A549 (cell line): ENCODE data around the gene TP73.

Source experiments
- CBX2 ChIP-seq: fragments of 200-600 bp; sonication (generic); IDR thresholded peaks from 2 replicates; pipeline ENCODE4 v1.6.1; 2016; ENCODE audit warnings: low read depth, mild to moderate bottlenecking, borderline replicate concordance
- EP300 ChIP-seq, 2 experiments: fragments of >200 bp; sonication (Bioruptor Twin); formaldehyde crosslinking; IDR thresholded peaks; 2 replicates in 1 of 2; 3 replicates in 1 of 2; pipeline ENCODE4 v1.6.1; 2016 to 2017
- FOSL2 ChIP-seq, 2 experiments: fragments of 450-650 bp in 1 of 2; fragments of >200 bp in 1 of 2; sonication (Bioruptor Twin) in 1 of 2; formaldehyde crosslinking; IDR thresholded peaks; 2 replicates each; pipeline versions ENCODE4 v1.5.0 to v1.6.1; 2016 to 2020; ENCODE audit warnings: mild to moderate bottlenecking in 1 of 2, moderate library complexity in 1 of 2
- HEYL ChIP-seq: fragments of 250-450 bp; sonication (Bioruptor Pico); IDR thresholded peaks from 2 replicates; pipeline ENCODE4 v1.8.0; 2021; ENCODE audit warnings: mild to moderate bottlenecking, moderate library complexity
- HOXA7 ChIP-seq: fragments of 250-450 bp; sonication (Bioruptor Pico); IDR thresholded peaks from 2 replicates; pipeline ENCODE4 v1.5.0; 2020; ENCODE audit warnings: mild to moderate bottlenecking, moderate library complexity
- PHF8 ChIP-seq: fragments of 200-600 bp; sonication (generic); IDR thresholded peaks from 2 replicates; pipeline ENCODE4 v1.6.1; 2016; ENCODE audit warnings: low read depth, mild to moderate bottlenecking, antibody characterized with exemption, moderate library complexity, borderline replicate concordance
- POLR2A ChIP-seq: IDR thresholded peaks from 2 replicates; pipeline ENCODE4 v1.6.1; 2012; ENCODE audit warnings: mild to moderate bottlenecking, low read length
- REST ChIP-seq: fragments of 200-600 bp; sonication (generic); IDR thresholded peaks from 2 replicates; pipeline ENCODE4 v1.6.1; 2016; ENCODE audit warnings: antibody characterized with exemption, mild to moderate bottlenecking, moderate library complexity
- RNF2 ChIP-seq: fragments of 200-600 bp; sonication (generic); IDR thresholded peaks from 2 replicates; pipeline ENCODE4 v1.6.1; 2016; ENCODE audit warnings: low read depth, mild to moderate bottlenecking, antibody characterized with exemption, moderate library complexity, borderline replicate concordance
- SMC3 ChIP-seq: fragments of >200 bp; sonication (Bioruptor Twin); formaldehyde crosslinking; IDR thresholded peaks from 3 replicates; pipeline ENCODE4 v1.6.1; 2018; ENCODE audit warnings: inconsistent platforms
- ZC3H11A ChIP-seq: fragments of 450-650 bp; IDR thresholded peaks from 2 replicates; pipeline ENCODE4 v1.6.1; 2014; ENCODE audit warnings: antibody characterized with exemption, mild to moderate bottlenecking
- TF ChIP-seq, protein P1 (sequence below): fragments of >200 bp; sonication (Bioruptor Twin); formaldehyde crosslinking; IDR thresholded peaks from 3 replicates; pipeline ENCODE4 v1.5.1; 2016

- TF ChIP-seq, protein P1, sequence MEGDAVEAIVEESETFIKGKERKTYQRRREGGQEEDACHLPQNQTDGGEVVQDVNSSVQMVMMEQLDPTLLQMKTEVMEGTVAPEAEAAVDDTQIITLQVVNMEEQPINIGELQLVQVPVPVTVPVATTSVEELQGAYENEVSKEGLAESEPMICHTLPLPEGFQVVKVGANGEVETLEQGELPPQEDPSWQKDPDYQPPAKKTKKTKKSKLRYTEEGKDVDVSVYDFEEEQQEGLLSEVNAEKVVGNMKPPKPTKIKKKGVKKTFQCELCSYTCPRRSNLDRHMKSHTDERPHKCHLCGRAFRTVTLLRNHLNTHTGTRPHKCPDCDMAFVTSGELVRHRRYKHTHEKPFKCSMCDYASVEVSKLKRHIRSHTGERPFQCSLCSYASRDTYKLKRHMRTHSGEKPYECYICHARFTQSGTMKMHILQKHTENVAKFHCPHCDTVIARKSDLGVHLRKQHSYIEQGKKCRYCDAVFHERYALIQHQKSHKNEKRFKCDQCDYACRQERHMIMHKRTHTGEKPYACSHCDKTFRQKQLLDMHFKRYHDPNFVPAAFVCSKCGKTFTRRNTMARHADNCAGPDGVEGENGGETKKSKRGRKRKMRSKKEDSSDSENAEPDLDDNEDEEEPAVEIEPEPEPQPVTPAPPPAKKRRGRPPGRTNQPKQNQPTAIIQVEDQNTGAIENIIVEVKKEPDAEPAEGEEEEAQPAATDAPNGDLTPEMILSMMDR, result no peak
- TF ChIP-seq REST (no peak), HOXA7 (CRISPR knock-in tag) (no peak), CBX2 (no peak), SMC3 (no peak), RNF2 (no peak), PHF8 (no peak), FOSL2 (IDR thresholded peaks at IDR 0.05) (no peak), FOSL2 (CRISPR knock-in tag; IDR thresholded peaks at IDR 0.05) (no peak), POLR2A (no peak), ZC3H11A (no peak), HEYL (CRISPR knock-in tag) (no peak), EP300 (IDR thresholded peaks at IDR 0.05) (no peak)
Observed at GRCh38 chr1:3664700-3665375, 12.5 kb downstream of the TP73 start.
